SK-N-SH (cell line): ENCODE measurements around the gene APBB3. TPM values are rescaled to one million over a fixed set of nuclear protein-coding genes. Genes with fewer than 3 reads are reported as not detected.

Experiments
- CTCF ChIA-PET: fragments of 300-600, 350-600 bp; formaldehyde crosslinking; extraction: SDS; loops from one replicate; lab custom pipeline; 2021; lab: Yijun Ruan, JAX
- POLR2A ChIA-PET: fragments of 350-600 bp; sonication (Branson Sonifier 250); formaldehyde crosslinking; extraction: SDS; loops from one replicate; lab custom pipeline; 2020; ENCODE audit warnings: antibody characterized with exemption, inconsistent platforms; lab: Yijun Ruan, JAX
- DNase-seq: peaks from one replicate; pipeline ENCODE4 v3.0.0; 2012
- H2AFZ ChIP-seq: fragments of 200-600 bp; sonication (generic); 2 replicates; pipeline ENCODE4 v1.8.1; 2016; ENCODE audit warnings: antibody characterized with exemption, mild to moderate bottlenecking, low read depth
- H3F3A ChIP-seq: fragments of 200-600 bp; sonication (generic); replicated peaks from 2 replicates; pipeline ENCODE3; 2016; ENCODE audit warnings: antibody characterized with exemption, mild to moderate bottlenecking; ENCODE audit not compliant: insufficient read depth
- H3K27ac ChIP-seq, 2 experiments: fragments of 200-500 bp in 1 of 2; fragments of 200-600 bp in 1 of 2; sonication (Bioruptor generic) in 1 of 2; sonication (generic), shearing (Covaris generic) in 1 of 2; 2 replicates each; pipeline versions ENCODE4 v1.5.1 to v1.6.1; 2014 to 2016; ENCODE audit warnings: low read depth in 2 of 2, inconsistent platforms in 1 of 2, low read length in 1 of 2, mild to moderate bottlenecking in 1 of 2, mixed read lengths in 1 of 2
- H3K27me3 ChIP-seq: fragments of 200-600 bp; sonication (generic), shearing (Covaris generic); 2 replicates; pipeline ENCODE4 v1.6.1; 2016; ENCODE audit warnings: mixed run types; ENCODE audit not compliant: insufficient read depth
- H3K36me3 ChIP-seq, 2 experiments: fragments of 200-500 bp in 1 of 2; fragments of 200-600 bp in 1 of 2; sonication (Bioruptor generic) in 1 of 2; sonication (generic) in 1 of 2; replicated peaks in 1 of 2; 2 replicates each; pipeline versions ENCODE3 to v1.5.1; 2014 to 2016; ENCODE audit warnings: low read length in 1 of 2, mild to moderate bottlenecking in 1 of 2; ENCODE audit not compliant: insufficient read depth in 2 of 2, control insufficient read depth in 1 of 2
- H3K4me1 ChIP-seq, 2 experiments: fragments of 200-500 bp in 1 of 2; fragments of 200-600 bp in 1 of 2; sonication (Bioruptor generic) in 1 of 2; sonication (generic), shearing (Covaris generic) in 1 of 2; 2 replicates each; pipeline versions ENCODE4 v1.5.1 to v1.6.1; 2014 to 2016; ENCODE audit warnings: low read depth in 1 of 2, low read length in 1 of 2, mixed run types in 1 of 2; ENCODE audit not compliant: insufficient read depth in 2 of 2, control insufficient read depth in 1 of 2
- H3K4me2 ChIP-seq: fragments of 200-600 bp; sonication (generic), shearing (Covaris generic); 2 replicates; pipeline ENCODE4 v1.6.1; 2017; ENCODE audit warnings: mixed run types
- H3K4me3 ChIP-seq, 2 experiments: fragments of 200-500 bp in 1 of 2; fragments of 200-600 bp in 1 of 2; sonication (Bioruptor generic) in 1 of 2; sonication (generic), shearing (Covaris generic) in 1 of 2; 2 replicates each; pipeline versions ENCODE4 v1.5.1 to v1.8.1; 2014 to 2016; ENCODE audit warnings: low read depth in 2 of 2, inconsistent platforms in 1 of 2, low read length in 1 of 2, mild to moderate bottlenecking in 1 of 2, mixed read lengths in 1 of 2, moderate library complexity in 1 of 2
- H3K79me2 ChIP-seq: fragments of 200-600 bp; sonication (generic); 2 replicates; pipeline ENCODE4 v1.8.1; 2017; ENCODE audit warnings: mild to moderate bottlenecking; ENCODE audit not compliant: insufficient read depth
- H3K9ac ChIP-seq: fragments of 200-600 bp; sonication (generic); 2 replicates; pipeline ENCODE4 v1.6.1; 2017; ENCODE audit warnings: mixed run types
- H3K9me2 ChIP-seq: fragments of 200-600 bp; sonication (generic); 2 replicates; pipeline ENCODE4 v1.6.1; 2017; ENCODE audit warnings: mixed run types
- H3K9me3 ChIP-seq: fragments of 200-600 bp; sonication (generic); 2 replicates; pipeline ENCODE4 v1.6.1; 2017; ENCODE audit warnings: mixed run types, mild to moderate bottlenecking, moderate library complexity
- H4K20me1 ChIP-seq: fragments of 200-600 bp; sonication (generic); 2 replicates; pipeline ENCODE4 v1.6.1; 2017; ENCODE audit warnings: mild to moderate bottlenecking, mixed run types; ENCODE audit not compliant: insufficient read depth
- CHD2 ChIP-seq: fragments of 150-350 bp; IDR thresholded peaks from 2 replicates; pipeline ENCODE4 v1.6.1; 2018; ENCODE audit warnings: low read length; ENCODE audit not compliant: partially characterized antibody
- ELF1 ChIP-seq: IDR thresholded peaks from 2 replicates; pipeline ENCODE4 v1.4.0; 2012
- EZH2phosphoT487 ChIP-seq: fragments of 200-600 bp; sonication (generic); IDR thresholded peaks from 2 replicates; pipeline ENCODE4 v1.6.1; 2017; ENCODE audit warnings: low read depth, mixed run types, mild to moderate bottlenecking, antibody characterized with exemption, moderate library complexity, borderline replicate concordance
- FOSL2 ChIP-seq: IDR thresholded peaks from 2 replicates; pipeline ENCODE4 v1.4.0; 2012; ENCODE audit warnings: low read depth, mild to moderate bottlenecking, moderate library complexity, borderline replicate concordance
- FOXJ3 ChIP-seq: sonication (generic); formaldehyde crosslinking; IDR thresholded peaks from 2 replicates; pipeline ENCODE4 v1.5.1; 2020; ENCODE audit warnings: mild to moderate bottlenecking, missing genetic modification reagents
- FOXM1 ChIP-seq: IDR thresholded peaks from 2 replicates; pipeline ENCODE4 v1.4.0; 2012; ENCODE audit warnings: low read depth, mild to moderate bottlenecking
- GABPA ChIP-seq: IDR thresholded peaks from 2 replicates; pipeline ENCODE4 v1.4.0; 2012; ENCODE audit warnings: low read depth, mild to moderate bottlenecking
- GATA2 ChIP-seq: sonication (generic); formaldehyde crosslinking; IDR thresholded peaks from 2 replicates; pipeline ENCODE4 v1.5.0; 2020; ENCODE audit warnings: mild to moderate bottlenecking, missing genetic modification reagents
- JUND ChIP-seq: IDR thresholded peaks from 2 replicates; pipeline ENCODE4 v1.4.0; 2012
- MXI1 ChIP-seq: IDR thresholded peaks from 2 replicates; pipeline ENCODE4 v1.6.1; 2012; ENCODE audit warnings: mild to moderate bottlenecking, low read depth, low read length, improper control_type of control experiment
- NFIC ChIP-seq: IDR thresholded peaks from 2 replicates; pipeline ENCODE4 v1.4.0; 2012; ENCODE audit warnings: borderline replicate concordance
- RCOR1 ChIP-seq: fragments of 150-350 bp; IDR thresholded peaks from 2 replicates; pipeline ENCODE4 v1.6.1; 2017; ENCODE audit warnings: antibody characterized with exemption, low read length
- RXRA ChIP-seq: IDR thresholded peaks from 2 replicates; pipeline ENCODE4 v1.4.0; 2012; ENCODE audit warnings: low read depth, mild to moderate bottlenecking, borderline replicate concordance
- SMC3 ChIP-seq: IDR thresholded peaks from 2 replicates; pipeline ENCODE4 v1.6.1; 2012; ENCODE audit warnings: low read depth, low read length, improper control_type of control experiment
- TAF1 ChIP-seq: IDR thresholded peaks from 2 replicates; pipeline ENCODE4 v1.6.1; 2012; ENCODE audit warnings: low read depth, mild to moderate bottlenecking, low read length, moderate library complexity, borderline replicate concordance
- TCF12 ChIP-seq: IDR thresholded peaks from 2 replicates; pipeline ENCODE4 v1.4.0; 2012
- ZBTB33 ChIP-seq: IDR thresholded peaks from 2 replicates; pipeline ENCODE4 v1.4.0; 2012; ENCODE audit warnings: low read depth, borderline replicate concordance
- WGBS: methylation state at CpG from one replicate; pipeline ENCODE4 v1.1.6; 2017; ENCODE audit warnings: low lambda C conversion rate; 5-methylcytosine and 5-hydroxymethylcytosine counted together
- polyA plus RNA-seq, 3 experiments: library from polyadenylated mRNA; depleted of rRNA; stranded (reverse); fragments of >200 nt; gene quantifications; 2 replicates each; pipeline ENCODE4 v1.2.3, GENCODE V29; 2012
- TF ChIP-seq, protein P1 (sequence below): IDR thresholded peaks from 2 replicates; pipeline ENCODE4 v1.4.0; 2012; ENCODE audit warnings: low read depth, borderline replicate concordance
- TF ChIP-seq, protein P2 (sequence below): IDR thresholded peaks from 2 replicates; pipeline ENCODE4; 2012

Gene APBB3
- polyA plus RNA-seq, 1 of the 3 experiments (the other 2 are of a cell fraction), result 36.0 TPM

GRCh38 chr5:140608722-140609121, 44.3 kb upstream of the APBB3 start (continued):
- TF ChIP-seq ZBTB33 (no peak), FOSL2 (no peak), TAF1 (no peak), RXRA (no peak), RCOR1 (no peak), JUND (no peak), FOXM1 (no peak), ELF1 (no peak)
- TF ChIP-seq, protein P1, sequence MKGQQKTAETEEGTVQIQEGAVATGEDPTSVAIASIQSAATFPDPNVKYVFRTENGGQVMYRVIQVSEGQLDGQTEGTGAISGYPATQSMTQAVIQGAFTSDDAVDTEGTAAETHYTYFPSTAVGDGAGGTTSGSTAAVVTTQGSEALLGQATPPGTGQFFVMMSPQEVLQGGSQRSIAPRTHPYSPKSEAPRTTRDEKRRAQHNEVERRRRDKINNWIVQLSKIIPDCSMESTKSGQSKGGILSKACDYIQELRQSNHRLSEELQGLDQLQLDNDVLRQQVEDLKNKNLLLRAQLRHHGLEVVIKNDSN, result no peak

DNA sequence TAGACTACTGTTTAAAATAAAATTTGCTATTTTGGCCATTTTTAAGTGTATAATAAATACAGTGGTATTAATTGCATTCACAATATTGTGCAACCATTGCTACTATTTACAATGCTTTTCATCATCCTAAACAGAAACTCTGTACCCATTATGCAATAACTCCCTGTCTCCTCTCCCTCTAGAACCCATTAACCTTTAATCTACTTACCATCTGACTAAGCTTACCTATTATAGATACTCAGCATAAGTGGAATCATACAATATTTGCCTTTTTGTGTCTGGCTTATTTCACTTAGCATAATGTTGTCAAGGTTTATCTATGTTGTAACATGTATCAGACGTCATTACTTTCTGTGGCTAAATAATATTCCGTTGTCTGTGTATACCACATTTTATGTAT, 42.6 kb upstream of the APBB3 start:
- TF ChIP-seq NFIC, result no peak
- TF ChIP-seq CHD2, result no peak
- TF ChIP-seq TCF12, result no peak
- TF ChIP-seq MXI1, result no peak
- TF ChIP-seq GATA2 (CRISPR knock-in tag), result no peak
- TF ChIP-seq RCOR1, result no peak
- TF ChIP-seq SMC3, result no peak
- no peak for TF ChIP-seq ELF1
- TF ChIP-seq TAF1, result no peak
- TF ChIP-seq, protein P1, result no peak
- TF ChIP-seq FOXJ3, result no peak
- TF ChIP-seq EZH2phosphoT487, result no peak
- TF ChIP-seq, protein P2, sequence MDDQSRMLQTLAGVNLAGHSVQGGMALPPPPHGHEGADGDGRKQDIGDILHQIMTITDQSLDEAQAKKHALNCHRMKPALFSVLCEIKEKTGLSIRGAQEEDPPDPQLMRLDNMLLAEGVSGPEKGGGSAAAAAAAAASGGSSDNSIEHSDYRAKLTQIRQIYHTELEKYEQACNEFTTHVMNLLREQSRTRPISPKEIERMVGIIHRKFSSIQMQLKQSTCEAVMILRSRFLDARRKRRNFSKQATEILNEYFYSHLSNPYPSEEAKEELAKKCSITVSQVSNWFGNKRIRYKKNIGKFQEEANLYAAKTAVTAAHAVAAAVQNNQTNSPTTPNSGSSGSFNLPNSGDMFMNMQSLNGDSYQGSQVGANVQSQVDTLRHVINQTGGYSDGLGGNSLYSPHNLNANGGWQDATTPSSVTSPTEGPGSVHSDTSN, result no peak
- no peak for TF ChIP-seq GABPA
- Histone ChIP-seq H3K79me2 (no peaks in the 10 kb centered on the region), H3K9me3 (no peaks in the 10 kb centered on the region), H3K27me3 (no peaks in the 10 kb centered on the region), H3K4me1 (no peaks in the 10 kb centered on the region), H3K4me2 (no peak overlapping the region), H3F3A (no peaks in the 10 kb centered on the region), H4K20me1 (no peaks in the 10 kb centered on the region), H3K4me3 (no peak overlapping the region), H3K9me2 (no peaks in the 10 kb centered on the region), H3K27ac (no peak overlapping the region), H3K9ac (no peak overlapping the region), H2AFZ (no peak overlapping the region), H3K36me3 (no peaks in the 10 kb centered on the region)
- CTCF ChIA-PET, result no interaction called here
- POLR2A ChIA-PET, result no interaction called here
- 56% methylated on average over 2 of the region's 2 CpGs for WGBS
- DNase-seq, result no peak
